KMS-11 (cell line): ENCODE results near the gene DNAH10.

Experiments used
- H2AFZ ChIP-seq: fragments of 200-600 bp; sonication (generic); 2 replicates; pipeline ENCODE4 v1.6.1; 2016; ENCODE audit warnings: antibody characterized with exemption, mixed run types, low read depth
- H3K27ac ChIP-seq: fragments of 200-600 bp; sonication (generic); 2 replicates; pipeline ENCODE4 v1.6.1; 2016; ENCODE audit warnings: mild to moderate bottlenecking, mixed run types
- H3K27me3 ChIP-seq: fragments of 200-600 bp; sonication (generic); 2 replicates; pipeline ENCODE4 v1.6.1; 2017; ENCODE audit warnings: mild to moderate bottlenecking, low read depth, mixed run types, moderate library complexity; ENCODE audit not compliant: insufficient read depth
- H3K36me3 ChIP-seq: fragments of 200-600 bp; sonication (generic); 2 replicates; pipeline ENCODE4 v1.6.1; 2017; ENCODE audit warnings: mild to moderate bottlenecking, mixed run types; ENCODE audit not compliant: insufficient read depth
- H3K4me1 ChIP-seq: fragments of 200-600 bp; sonication (generic); 2 replicates; pipeline ENCODE4 v1.6.1; 2016; ENCODE audit warnings: mild to moderate bottlenecking, low read depth, mixed run types; ENCODE audit not compliant: poor library complexity, severe bottlenecking
- H3K4me2 ChIP-seq: fragments of 200-600 bp; sonication (generic); 2 replicates; pipeline ENCODE4 v1.7.0; 2016; ENCODE audit warnings: mild to moderate bottlenecking, mixed run types
- H3K4me3 ChIP-seq: fragments of 200-600 bp; sonication (generic); IDR thresholded peaks from 2 replicates; pipeline ENCODE4 v1.6.1; 2017; ENCODE audit warnings: low read depth, low read length, mixed read lengths; ENCODE audit not compliant: insufficient read depth
- H3K79me2 ChIP-seq: fragments of 200-600 bp; sonication (generic); 2 replicates; pipeline ENCODE4 v1.6.1; 2016; ENCODE audit warnings: low read depth, mixed run types; ENCODE audit not compliant: insufficient read depth
- H3K9ac ChIP-seq: fragments of 200-600 bp; sonication (generic); 2 replicates; pipeline ENCODE4 v1.6.1; 2016; ENCODE audit warnings: mild to moderate bottlenecking, mixed run types
- H4K20me1 ChIP-seq: fragments of 200-600 bp; sonication (generic); 2 replicates; pipeline ENCODE4 v1.6.1; 2016; ENCODE audit warnings: mild to moderate bottlenecking, mixed run types; ENCODE audit not compliant: insufficient read depth
- TF ChIP-seq, protein P1 (sequence below): fragments of 200-600 bp; sonication (generic); conservative IDR thresholded peaks from 2 replicates; pipeline ENCODE4 v1.6.1; 2017; ENCODE audit warnings: low read depth, mild to moderate bottlenecking, antibody characterized with exemption, low read length, moderate library complexity, mixed read lengths

The DNAH10 gene

DNA sequence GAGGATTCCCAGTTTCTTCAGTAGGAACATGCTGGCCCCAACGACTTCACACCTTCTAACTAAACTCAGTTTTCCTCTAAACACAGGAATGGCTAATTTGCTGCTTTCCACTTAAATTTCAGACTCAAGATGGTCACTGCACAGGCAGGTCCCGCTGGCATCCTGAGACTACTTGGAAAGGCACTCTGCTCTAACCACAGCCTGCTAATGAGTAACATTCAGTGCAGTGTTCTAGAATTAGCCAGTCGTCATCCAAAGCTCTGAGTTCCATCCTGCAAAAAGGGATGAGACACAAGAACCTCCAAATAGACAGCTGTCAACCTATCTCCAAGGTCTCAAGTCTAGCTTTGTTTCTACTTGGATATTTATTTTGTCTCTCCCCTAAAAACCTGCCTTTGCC is 204.5 kb downstream of the DNAH10 start:
- TF ChIP-seq, protein P1, sequence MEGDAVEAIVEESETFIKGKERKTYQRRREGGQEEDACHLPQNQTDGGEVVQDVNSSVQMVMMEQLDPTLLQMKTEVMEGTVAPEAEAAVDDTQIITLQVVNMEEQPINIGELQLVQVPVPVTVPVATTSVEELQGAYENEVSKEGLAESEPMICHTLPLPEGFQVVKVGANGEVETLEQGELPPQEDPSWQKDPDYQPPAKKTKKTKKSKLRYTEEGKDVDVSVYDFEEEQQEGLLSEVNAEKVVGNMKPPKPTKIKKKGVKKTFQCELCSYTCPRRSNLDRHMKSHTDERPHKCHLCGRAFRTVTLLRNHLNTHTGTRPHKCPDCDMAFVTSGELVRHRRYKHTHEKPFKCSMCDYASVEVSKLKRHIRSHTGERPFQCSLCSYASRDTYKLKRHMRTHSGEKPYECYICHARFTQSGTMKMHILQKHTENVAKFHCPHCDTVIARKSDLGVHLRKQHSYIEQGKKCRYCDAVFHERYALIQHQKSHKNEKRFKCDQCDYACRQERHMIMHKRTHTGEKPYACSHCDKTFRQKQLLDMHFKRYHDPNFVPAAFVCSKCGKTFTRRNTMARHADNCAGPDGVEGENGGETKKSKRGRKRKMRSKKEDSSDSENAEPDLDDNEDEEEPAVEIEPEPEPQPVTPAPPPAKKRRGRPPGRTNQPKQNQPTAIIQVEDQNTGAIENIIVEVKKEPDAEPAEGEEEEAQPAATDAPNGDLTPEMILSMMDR, result no peak

DNA sequence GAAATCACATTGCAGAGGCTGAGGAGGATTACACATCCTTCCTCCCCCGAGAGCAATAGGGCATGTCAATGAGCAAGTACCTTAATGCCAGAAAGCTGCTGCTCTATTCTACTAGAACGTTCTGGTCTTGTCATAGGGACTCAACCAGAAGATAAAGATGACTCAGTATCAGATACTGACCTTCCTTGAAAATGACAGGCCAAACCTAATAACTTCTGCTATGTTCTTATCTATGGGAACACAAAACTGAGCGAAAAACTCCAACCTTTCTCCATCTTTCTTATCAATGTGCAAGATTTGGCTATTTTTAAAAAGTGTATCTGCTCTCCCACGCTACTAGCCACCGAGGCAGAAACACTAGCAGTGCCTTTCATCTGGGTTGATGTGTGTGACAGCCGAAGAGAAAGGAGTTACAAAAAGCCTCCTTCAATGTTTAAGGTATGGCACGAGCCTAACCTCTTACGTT is 205.1 kb downstream of the DNAH10 start:
- Histone ChIP-seq H3K27me3 (no peaks in the 10 kb centered on the region), H3K9ac (no peak overlapping the region), H3K4me3 (no peak overlapping the region), H3K4me2 (no peak overlapping the region), H4K20me1 (no peaks in the 10 kb centered on the region), H3K36me3 (no peaks in the 10 kb centered on the region), H3K79me2 (no peaks in the 10 kb centered on the region), H3K27ac (no peak overlapping the region), H3K4me1 (peaks cover 10% of the 10 kb centered on the region), H2AFZ (no peak overlapping the region)
- TF ChIP-seq, protein P1, result no peak

More for the DNA sequence above, 204.5 kb downstream of the DNAH10 start:
- no peaks in the 10 kb centered on the region for H3K36me3 ChIP-seq
- H4K20me1 ChIP-seq, result no peaks in the 10 kb centered on the region
- H3K4me2 ChIP-seq, result no peak overlapping the region
- H3K9ac ChIP-seq, result no peak overlapping the region
- no peak overlapping the region for H3K4me3 ChIP-seq
- H2AFZ ChIP-seq, result no peak overlapping the region
- H3K27ac ChIP-seq, result no peak overlapping the region
- H3K79me2 ChIP-seq, result no peaks in the 10 kb centered on the region
- peaks cover 10% of the 10 kb centered on the region for H3K4me1 ChIP-seq
- H3K27me3 ChIP-seq, result no peaks in the 10 kb centered on the region

DNA sequence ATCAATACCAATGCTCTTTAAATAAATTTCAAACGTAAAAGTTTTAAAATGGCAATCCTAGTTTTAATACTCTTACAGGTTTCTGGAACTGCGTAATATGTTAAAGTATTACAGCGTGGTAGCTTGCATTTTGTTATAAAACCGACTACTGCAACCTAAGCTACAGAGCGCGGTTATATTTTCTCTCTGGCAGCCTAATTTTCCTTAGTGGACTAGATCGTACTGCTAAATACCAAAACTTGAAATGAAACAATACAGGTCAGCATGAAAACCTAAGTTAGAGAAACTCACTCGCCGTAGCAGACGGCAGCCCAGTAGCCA is 209.3 kb downstream of the DNAH10 start:
- no peaks in the 10 kb centered on the region for H4K20me1 ChIP-seq
- peaks cover 23% of the 10 kb centered on the region for H3K4me1 ChIP-seq
- TF ChIP-seq, protein P1, result no peak
- H3K27ac ChIP-seq, result peak overlapping the region; percentile 48; the same call in 1 of the 2 replicates
- peaks cover 12% of the 10 kb centered on the region; the same call in 1 of the 2 replicates for H3K79me2 ChIP-seq
- no peaks in the 10 kb centered on the region for H3K36me3 ChIP-seq
- no peaks in the 10 kb centered on the region for H3K27me3 ChIP-seq
- H3K9ac ChIP-seq, result peak overlapping the region; percentile 37; the same call in 1 of the 2 replicates
- peak overlapping the region; percentile 64 for H2AFZ ChIP-seq
- H3K4me2 ChIP-seq, result peak overlapping the region; percentile 62
- no peak overlapping the region for H3K4me3 ChIP-seq

DNA sequence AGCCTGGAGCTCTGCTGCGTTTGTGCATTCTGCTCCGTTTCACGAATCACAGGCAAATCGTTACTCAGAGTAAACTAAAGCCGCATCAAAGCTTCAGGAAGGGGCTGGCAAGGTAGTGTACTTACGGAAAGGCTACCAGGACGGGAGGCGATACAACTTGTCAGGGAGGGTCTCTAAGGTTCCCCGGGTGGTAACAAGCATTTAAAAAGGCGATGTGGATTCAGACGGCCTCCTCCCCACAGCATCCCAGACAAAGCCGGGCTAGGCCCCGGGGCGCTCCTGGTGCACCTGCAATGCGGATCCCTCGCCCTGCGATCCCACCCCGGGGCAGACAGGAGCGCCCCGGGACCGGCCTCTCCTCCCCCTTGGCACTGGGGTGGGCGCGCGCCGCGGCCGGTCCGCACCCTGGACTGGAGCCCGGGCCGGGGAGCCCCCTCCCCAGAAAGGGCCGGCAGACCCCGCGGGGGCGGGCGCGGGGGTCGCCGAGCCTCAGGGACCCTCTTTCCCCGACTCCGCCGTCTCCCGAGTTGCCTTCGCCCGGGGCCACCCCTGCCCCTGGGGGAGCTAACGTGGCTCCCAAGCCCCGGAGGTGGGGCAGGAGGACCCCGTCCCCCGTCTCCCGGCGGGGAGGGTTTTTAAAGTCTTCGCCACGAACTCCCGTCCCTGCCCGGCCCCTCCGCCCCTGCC is 209.8 kb downstream of the DNAH10 start:
- peak overlapping the region; percentile 64 for H2AFZ ChIP-seq
- peak overlapping the region; percentile 37; the same call in 1 of the 2 replicates for H3K9ac ChIP-seq
- H3K27me3 ChIP-seq, result no peaks in the 10 kb centered on the region
- peaks cover 23% of the 10 kb centered on the region for H3K4me1 ChIP-seq
- peak overlapping the region; percentile 62 for H3K4me2 ChIP-seq
- H3K27ac ChIP-seq, result peak overlapping the region; percentile 48; the same call in 1 of the 2 replicates
- TF ChIP-seq, protein P1, result no peak
- H3K36me3 ChIP-seq, result no peaks in the 10 kb centered on the region
- H3K4me3 ChIP-seq, result no peak overlapping the region
- no peaks in the 10 kb centered on the region for H4K20me1 ChIP-seq
- H3K79me2 ChIP-seq, result peaks cover 12% of the 10 kb centered on the region; the same call in 1 of the 2 replicates
